ENCODE measurements around the gene PLEKHG1. TPM values are rescaled to one million over a fixed set of nuclear protein-coding genes. Genes with fewer than 3 reads are reported as not detected.

The PLEKHG1 gene
- polyA plus RNA-seq, 4 donors: 37.5 to 45.2 (median 38.7) TPM

DNA sequence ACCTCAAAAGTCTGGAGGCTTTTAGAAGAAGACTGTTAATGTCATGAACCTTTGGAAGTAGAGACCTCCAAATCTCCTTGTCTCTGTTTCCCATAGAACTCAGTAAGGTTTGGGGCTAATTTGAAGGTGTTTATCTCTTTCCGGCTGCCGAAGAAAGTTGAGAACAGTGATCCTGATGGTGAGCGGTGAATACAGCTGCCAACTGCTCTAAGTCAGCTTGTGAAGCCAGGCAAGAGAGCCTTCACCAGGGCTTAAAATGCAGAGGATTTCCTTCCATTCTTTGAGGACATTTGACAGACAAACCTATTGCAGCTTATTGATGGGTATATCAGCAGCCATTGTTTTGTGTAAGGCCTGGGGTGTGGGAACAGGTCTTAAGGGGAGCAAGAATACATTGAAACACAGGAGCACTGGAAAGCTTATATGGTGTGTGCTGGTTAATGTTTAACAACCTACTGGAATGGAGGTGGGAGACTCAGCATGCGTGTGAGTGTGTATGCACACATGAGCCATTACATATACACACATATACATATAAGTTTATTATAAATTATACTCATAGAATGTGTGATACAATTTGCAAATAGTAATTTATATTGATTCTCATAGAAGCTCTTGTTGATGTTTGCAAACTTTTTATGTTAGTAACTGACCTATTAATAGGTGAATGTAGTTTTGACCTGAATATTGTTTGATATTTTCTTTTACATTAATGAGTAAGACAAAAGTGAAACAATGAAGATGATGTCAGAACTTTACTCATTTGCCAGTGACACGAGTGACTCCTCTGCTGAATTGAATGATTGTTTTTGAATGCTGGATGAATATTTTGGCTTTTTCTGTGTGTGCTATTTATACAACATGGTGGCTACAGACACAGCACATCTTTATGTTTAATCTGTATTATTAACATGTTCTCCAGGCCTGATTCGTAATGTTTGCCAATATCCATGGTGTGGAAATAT lies 18.1 kb downstream of the PLEKHG1 start:
- DNase-seq (ENCODE audit: low read depth in 4 of 4, low spot score in 3 of 4): no peak

GRCh38 chr6:150619275-150619674 lies 19.6 kb downstream of the PLEKHG1 start:
- no peak for DNase-seq (ENCODE audit: low read depth in 4 of 4, low spot score in 3 of 4)

- no peak for DNase-seq (ENCODE audit: low read depth in 4 of 4, low spot score in 3 of 4)
Observed at GRCh38 chr6:150620244-150620643, 20.6 kb downstream of the PLEKHG1 start.

- no peak for DNase-seq (ENCODE audit: low read depth in 4 of 4, low spot score in 3 of 4)
Observed at GRCh38 chr6:150620763-150621162, 21.1 kb downstream of the PLEKHG1 start.

- no peak for DNase-seq (ENCODE audit: low read depth in 4 of 4, low spot score in 3 of 4)
Observed at GRCh38 chr6:150622476-150622875, 22.8 kb downstream of the PLEKHG1 start.

- no peak for DNase-seq (ENCODE audit: low read depth in 4 of 4, low spot score in 3 of 4)
Observed at GRCh38 chr6:150622941-150623874, 23.5 kb downstream of the PLEKHG1 start.

DNA sequence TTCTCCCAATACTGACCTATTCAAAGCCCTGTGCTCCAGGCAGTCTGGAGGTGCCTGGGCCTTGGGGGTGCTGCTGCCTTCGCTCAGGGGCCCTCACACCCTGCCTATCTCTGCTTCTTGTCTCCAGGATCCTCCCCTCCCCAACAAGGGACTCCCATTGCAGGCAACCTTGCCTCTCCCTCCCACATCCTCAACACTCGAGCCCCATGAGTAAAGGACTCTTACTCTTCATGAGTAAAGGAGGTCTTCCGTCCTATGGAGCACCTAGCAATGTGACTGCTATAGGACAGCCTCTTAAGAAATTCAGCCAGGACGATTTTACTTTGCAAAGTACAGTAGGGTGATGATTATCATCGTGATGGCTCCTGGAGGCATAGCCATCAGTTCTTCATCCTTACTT lies 24.5 kb downstream of the PLEKHG1 start:
- no peak for DNase-seq (ENCODE audit: low read depth in 4 of 4, low spot score in 3 of 4)

- DNase-seq (ENCODE audit: low read depth in 4 of 4, low spot score in 3 of 4): no peak
Observed at GRCh38 chr6:150625927-150626326, 26.2 kb downstream of the PLEKHG1 start.

- no peak for DNase-seq (ENCODE audit: low read depth in 4 of 4, low spot score in 3 of 4)
Observed at GRCh38 chr6:150627154-150627553, 27.5 kb downstream of the PLEKHG1 start.

DNA sequence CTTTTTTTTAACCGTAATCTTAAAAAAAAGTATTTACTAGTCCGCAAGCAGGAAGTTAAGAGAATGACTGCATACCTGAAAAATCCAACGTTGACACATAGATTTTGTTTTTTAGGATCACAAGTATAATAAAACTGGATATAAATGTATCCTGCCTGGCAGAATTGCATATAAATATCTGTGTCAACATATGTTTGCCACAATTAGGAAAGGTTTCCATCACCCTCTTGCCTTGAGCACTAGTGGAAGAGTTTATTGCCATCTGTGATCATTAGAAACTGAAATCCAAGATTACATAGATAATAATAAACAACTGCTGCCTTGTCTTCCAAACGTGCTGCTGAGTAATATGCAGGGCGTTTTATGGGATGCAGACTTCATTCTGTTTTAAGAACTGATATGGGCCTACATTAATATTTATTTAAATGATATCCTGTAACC lies 27.9 kb downstream of the PLEKHG1 start:
- DNase-seq (ENCODE audit: low read depth in 4 of 4, low spot score in 3 of 4): no peak

DNA sequence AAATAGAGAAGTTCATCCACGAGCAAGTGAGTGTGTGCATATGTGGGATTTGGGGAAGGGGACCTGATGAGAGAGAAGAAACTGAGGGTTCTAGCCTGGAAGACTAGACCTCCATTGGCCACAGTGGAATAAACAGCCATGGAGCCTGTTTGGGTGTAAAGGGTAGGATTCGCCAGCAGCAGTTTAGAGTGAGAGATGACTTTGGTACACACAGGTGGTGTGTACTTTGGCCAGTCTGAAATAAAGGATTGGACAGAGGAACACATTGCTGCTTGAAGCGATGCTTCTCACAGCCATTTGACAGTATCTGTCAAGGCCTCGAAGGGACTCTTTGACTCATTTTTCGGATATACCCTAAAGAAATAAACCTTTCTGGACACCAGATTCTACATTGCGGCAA lies 29.2 kb downstream of the PLEKHG1 start:
- no peak for DNase-seq (ENCODE audit: low read depth in 4 of 4, low spot score in 3 of 4)

DNA sequence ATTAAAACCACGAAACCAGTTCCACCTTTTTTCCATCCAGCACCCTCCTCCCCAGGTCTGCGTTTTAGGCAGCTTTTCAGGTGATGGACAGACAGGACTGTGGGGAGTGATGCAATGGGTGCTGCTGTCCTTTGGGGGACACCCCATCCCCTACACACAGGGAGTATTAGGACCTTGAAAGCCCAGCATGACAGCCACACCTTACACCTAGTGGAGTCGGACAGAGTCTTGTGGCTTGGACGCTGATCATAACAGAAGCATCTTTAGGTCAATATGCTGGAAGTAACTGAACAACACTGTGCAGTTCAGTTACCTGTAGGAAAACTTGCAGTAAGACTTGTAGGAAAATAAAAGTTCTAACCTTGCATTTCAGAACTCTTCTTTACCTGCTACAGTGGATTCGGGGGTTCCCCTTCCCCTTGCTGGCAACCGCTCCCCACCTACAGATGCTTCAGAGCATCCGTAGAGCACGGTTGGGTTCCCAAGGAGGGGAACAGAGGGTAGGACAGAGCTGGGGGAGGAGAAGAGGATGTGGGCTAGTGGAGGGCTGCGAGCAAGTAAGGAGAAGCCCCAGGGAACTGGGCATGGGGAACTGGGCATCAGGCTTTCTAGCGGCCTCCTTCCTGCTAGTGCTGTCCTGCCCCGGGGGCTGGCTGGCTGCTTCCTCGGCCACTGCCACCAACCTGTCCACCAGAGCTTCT lies 31.7 kb downstream of the PLEKHG1 start:
- no peak for DNase-seq (ENCODE audit: low read depth in 4 of 4, low spot score in 3 of 4)

GRCh38 chr6:150631984-150632642 lies 32.4 kb downstream of the PLEKHG1 start:
- no peak for DNase-seq (ENCODE audit: low read depth in 4 of 4, low spot score in 3 of 4)

DNA sequence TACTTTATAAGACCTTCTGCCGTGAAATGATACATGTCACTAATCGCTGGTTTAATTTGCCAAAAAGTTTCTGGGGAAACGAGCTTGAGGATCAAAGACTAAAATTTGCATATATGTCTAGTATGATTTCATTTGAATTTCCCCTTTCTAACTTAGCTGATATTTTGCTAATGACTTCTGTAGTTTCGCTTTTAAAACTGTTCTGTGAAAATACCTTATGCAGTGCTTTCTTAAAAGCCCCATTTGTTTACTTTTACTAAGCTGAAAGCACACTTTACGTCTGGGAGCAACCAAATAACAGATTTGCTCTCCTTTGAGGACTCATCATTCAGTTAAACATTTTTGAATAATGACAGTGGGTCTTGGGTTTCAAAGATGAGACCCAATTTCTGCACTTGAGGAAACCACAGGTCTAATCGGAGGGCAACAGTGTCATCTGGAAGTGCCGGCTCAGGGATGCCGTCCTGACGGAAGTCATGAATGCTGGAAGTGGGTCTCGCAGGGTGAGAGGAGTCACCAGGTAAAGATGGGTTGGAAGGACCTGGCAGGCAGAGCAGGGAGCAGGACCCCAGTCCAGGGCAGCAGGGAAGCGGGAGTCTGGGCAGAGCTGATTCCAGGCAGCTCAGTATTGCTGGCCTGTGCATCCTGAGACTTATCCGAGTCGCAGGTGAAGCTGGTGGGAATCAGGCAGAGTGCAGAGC lies 33.2 kb downstream of the PLEKHG1 start:
- DNase-seq (ENCODE audit: low read depth in 4 of 4, low spot score in 3 of 4): no peak

GRCh38 chr6:150633486-150633834 lies 33.8 kb downstream of the PLEKHG1 start:
- no peak for DNase-seq (ENCODE audit: low read depth in 4 of 4, low spot score in 3 of 4)

- DNase-seq (ENCODE audit: low read depth in 4 of 4, low spot score in 3 of 4): no peak
Observed at GRCh38 chr6:150634176-150634963, 34.7 kb downstream of the PLEKHG1 start.

- DNase-seq (ENCODE audit: low read depth in 4 of 4, low spot score in 3 of 4): no peak
Observed at GRCh38 chr6:150634964-150635292, 35.2 kb downstream of the PLEKHG1 start.

GRCh38 chr6:150635906-150636514 lies 36.3 kb downstream of the PLEKHG1 start:
- DNase-seq (ENCODE audit: low read depth in 4 of 4, low spot score in 3 of 4): no peak

DNA sequence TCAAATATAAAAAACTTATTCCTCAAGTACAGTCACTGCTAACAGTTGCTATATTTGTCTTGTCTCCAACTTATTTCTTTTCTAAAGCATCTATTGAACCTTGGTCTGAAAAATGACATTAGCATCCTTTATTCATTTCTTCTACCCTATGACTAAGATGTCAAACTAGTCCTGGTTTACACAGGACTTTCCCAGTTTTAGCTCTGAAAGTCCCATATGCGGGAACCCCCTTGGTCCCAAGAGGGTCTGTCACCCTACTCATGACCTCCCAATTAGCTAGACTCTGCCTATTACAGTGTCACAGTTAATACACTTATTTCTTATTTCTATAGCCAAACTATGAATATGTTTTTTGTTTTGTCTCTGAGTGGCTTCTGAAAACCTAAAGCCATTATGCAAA lies 37.1 kb downstream of the PLEKHG1 start:
- DNase-seq (ENCODE audit: low read depth in 4 of 4, low spot score in 3 of 4): no peak

Measured in left renal pelvis (tissue), 4 donors.